Caki2 (cell line): ENCODE results near the gene TMPRSS13. TPM values are rescaled to one million over a fixed set of nuclear protein-coding genes. Genes with fewer than 3 reads are reported as not detected.
"Not testable (repeated sequence)": the region's sequence is repeated elsewhere in the genome, so short reads cannot be mapped to it uniquely, and the experiment has no call there.

Experiments
- DNase-seq: peaks from one replicate; pipeline ENCODE4 v3.0.0-alpha.2; 2015; ENCODE audit warnings: low read depth
- in situ Hi-C: cut with HindIII; loops from 2 replicates; pipeline ENCODE4 v1.10.0; 2016; ENCODE audit warnings: low sequenced_read_pairs, low pct_unique_long_range_greater_than_20kb, mixed read lengths
- total RNA-seq: library from RNA; depleted of rRNA; stranded (reverse); fragments of >200 nt; shearing (Covaris generic); gene quantifications from 2 replicates; pipeline ENCODE4 v1.2.3, GENCODE V29; 2014; ENCODE audit warnings: low replicate concordance

Gene TMPRSS13
- total RNA-seq, 1 experiment from 2014 or later = not detected

DNA sequence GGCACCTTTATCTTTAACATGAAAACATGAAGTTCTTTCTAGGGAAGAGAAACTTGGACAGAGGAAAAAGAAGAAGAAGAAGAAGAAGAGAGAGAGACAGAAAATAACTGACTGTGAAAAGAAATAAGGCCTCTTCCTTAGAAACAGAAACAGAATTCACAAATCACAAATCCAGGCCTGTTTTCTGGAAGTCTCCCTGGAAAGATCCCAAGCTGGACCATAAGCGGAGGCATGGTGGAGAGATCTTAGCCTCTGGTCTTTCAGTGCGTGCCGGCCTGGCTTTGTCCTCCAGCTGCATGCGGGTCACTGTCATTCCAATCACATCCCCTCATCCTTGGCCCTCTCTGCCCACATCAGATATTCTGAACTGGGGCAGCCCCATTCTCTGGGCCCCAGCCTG, 59.6 kb downstream of the TMPRSS13 start:
- in situ Hi-C loops = no loop called here
- DNase-seq = no peak

DNA sequence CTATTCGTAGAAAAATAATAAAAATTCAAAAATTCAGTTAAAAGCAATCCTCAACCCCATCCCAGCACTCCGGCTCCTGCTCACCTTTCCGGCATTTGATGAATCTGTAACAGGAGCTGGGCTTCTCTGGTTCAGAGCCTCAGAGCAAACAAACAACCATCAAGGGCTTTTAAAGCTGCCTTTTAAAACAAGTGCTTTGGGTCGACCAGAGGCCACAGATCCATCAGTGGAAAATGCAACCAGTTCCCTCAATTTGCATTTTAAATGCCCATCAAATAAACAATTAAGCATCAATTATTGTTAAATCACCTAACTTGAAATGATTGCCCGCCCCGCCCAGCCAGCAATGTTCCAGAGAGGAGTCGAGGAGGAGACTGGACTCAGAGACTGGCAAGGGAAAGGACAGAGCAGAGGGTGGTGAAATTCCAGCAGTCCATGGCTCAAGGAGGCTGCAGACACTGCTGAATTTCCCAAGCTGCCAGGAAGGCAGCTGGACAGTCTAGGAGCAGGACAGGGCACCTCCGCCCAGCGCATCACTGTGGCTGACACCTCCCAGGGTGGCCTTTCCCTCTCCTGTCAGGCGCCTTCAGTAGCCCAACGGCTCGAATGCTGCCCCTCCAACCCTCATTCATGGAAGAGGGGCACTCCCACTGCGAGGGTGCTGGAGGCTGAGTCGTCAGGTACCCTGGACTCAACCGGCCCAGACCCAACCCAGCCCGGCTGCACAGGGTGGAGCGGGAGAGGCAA, 60.2 kb downstream of the TMPRSS13 start:
- in situ Hi-C loops = no loop called here
- DNase-seq = no peak

DNA sequence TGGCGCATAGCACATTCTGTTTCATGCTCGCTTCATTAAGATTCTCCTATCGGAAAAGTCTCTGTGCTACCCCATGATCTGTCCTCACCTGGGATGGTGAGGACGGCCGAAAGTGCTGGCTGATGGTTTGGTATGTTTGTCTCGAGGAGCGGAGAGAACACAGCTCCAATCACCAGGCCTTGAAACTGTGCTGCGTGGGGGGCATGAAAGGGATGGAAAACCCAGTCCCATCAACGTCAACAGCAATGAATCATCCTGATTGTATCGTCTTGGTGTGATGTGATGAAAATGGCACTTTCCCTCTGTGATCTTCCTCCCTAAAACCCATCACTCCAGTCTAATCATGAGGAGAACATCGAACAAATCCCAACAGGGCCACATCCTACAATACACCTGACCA, 61.1 kb downstream of the TMPRSS13 start:
- in situ Hi-C loops = no loop called here
- DNase-seq = no peak

DNA sequence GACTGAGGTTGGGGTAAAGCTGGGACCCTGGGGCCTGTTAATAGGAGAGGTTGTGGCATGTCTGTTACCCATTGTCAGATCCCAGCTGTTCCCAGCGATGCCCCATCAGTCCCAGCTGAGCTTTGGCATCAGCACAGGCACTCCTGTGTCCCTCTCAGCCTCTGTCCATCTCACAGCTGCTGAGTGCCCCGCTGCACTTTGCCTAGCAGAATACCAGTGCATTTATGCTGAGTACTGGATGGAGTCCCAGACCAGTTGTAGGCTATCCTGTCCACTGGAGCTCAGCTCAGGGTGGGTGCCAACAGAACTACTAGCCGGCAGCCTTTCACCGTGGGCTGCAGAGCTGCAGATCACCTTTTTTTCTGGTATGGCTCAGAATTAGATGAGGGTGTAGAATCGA, 62.7 kb downstream of the TMPRSS13 start:
- in situ Hi-C loops = no loop called here
- DNase-seq = no peak

DNA sequence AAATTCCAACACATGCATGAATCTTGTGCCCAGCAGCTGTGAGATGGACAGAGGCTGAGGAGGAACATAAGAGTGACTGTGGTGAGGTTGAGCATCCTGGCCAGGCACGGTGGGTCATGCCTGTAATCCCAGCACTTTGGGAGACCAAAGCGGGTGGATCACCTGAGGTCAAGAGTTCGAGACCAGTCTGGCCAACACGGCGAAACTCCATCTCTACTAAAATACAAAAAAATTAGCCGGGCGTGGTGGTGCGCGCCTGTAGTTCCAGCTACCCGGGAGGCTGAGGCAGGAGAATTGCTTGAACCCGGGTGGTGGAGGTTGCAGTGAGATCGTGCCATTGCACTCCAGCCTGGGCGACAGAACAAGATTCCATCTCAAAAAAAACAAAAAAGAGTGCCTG, 63.7 kb downstream of the TMPRSS13 start:
- DNase-seq, in situ Hi-C loops: not testable (repeated sequence)

DNA sequence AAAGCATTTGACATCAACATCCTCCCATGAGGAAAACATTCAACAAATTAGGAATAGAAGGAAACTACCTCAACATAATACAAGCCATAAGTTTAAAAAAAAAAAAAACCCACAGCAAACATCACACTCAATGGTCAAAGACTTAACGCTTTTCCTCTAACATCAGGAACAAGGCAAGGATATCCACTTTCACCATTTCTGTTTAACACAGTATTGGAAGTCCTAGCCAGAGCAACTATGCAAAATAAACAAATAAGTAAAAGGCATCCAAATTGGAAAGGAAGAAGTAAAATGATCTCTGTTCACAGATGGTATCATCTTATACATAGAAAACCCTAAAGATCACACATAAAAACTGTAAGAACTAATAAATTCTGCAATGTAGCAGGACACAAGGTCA, 65.8 kb downstream of the TMPRSS13 start:
- no peak for DNase-seq
- in situ Hi-C loops = no loop called here

DNA sequence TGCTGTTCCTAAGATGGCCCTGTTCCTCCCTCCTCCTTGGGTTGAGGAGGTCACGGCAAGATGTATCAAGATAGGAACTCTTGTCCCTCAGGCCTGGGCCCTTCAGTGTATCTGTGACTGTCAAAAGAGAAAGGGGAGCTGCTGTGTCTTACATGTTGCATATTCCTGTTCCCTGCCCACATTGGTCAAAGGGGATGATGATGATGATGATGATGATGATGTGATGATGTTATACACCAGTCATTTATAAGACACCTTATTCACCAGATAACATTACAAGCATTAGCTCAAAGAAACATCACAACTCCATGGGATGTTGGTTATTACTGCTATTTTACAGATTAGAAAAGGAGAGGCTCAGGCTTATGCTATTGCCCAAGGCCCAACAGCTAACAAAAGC, 66.4 kb downstream of the TMPRSS13 start:
- in situ Hi-C loops = no loop called here
- no peak for DNase-seq

DNA sequence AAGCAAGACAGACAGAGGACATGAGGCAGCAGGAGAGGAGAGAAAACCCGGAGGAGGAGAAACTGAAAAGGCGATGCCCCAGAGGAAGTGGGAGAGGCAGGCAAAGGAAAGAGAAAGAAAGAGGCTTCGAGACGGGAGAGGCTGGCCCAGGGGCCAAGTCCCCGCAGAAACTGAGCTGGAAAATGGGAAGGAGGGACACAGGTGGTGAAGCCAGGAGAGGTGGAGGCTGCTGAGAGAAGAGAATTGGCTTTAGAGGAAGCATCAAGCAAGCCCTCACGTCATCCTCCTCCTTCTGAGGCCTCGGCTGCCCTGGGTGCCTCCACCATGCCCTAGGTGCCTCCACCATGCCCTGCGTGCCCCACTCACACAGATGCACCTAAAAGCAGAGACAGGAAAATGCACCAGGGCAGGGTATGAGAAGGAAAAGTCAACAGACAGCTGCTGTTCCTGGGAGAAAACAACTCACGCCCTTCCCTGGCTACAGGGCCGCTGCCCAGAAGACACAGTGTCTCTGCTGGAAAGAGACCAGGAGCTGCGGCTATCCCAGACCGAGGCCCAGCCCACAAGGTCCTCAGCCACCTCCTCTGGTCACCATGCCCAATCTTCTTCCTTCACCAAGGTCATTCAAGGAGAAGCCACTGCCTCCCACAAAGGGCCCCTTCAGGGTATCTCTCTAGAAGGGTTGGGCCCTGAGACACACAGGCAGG, 67.0 kb downstream of the TMPRSS13 start:
- in situ Hi-C loops = no loop called here
- DNase-seq = no peak

DNA sequence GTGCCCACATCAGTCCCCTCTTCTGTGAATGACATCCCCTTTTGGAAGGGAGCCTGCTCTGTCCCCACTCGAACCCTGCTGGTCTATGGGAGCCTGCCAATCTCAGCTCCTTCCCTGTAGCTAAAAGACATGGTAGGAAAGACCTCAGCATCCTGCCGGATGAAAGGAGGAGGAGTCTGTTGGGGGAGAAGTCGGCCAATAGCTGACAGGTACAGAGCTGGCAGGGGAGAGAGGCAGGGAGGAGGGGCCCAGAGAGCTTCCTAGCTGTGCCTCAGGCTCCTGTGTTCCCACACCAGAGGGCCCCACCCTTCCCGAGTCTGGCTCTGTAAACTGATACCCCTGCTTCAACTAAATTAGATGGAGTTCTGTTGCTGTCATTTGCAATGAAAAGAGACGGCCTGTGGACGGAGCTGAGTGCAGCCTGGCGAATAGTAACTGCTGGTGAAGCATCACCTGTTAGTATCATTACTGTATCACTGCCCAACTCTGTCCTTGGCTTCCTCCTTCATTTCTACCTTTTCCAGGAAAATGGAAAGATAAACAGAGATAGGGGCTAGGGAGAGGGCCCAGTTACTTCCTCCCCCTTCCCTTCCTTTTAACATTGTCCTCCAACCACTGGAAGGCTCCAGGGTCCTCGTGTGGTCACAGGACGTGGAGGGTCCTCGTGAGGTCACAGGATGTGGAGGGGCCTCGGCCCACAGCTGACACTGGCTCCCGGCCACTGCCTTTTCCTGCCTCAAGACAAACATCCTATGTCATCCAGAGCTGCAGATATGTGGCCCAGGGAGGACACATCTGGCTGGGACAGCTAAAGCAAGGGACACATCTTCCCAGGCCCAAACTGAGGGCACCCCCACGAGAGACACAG, 67.8 kb downstream of the TMPRSS13 start:
- DNase-seq = no peak
- in situ Hi-C loops = no loop called here

DNA sequence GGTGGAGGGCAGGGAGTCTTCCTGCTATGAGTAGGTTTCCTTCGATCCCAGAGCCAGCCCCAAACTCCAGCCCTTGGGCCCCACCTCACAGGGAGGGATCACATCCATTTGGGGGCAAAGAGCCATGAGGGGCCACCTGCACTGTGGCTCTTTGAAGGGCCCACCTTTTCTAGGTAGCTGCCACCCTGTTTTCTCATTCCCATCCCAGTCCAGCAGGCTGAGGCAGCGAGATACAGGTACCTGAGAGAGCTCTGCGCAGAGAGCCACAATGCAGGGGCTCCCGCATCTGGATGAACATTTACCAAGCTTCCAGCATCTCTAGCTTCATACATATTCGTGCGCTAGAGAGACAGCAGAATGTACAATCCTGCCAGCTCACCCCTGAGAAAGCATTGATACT, 69.1 kb downstream of the TMPRSS13 start:
- no peak for DNase-seq
- in situ Hi-C loops = no loop called here

DNA sequence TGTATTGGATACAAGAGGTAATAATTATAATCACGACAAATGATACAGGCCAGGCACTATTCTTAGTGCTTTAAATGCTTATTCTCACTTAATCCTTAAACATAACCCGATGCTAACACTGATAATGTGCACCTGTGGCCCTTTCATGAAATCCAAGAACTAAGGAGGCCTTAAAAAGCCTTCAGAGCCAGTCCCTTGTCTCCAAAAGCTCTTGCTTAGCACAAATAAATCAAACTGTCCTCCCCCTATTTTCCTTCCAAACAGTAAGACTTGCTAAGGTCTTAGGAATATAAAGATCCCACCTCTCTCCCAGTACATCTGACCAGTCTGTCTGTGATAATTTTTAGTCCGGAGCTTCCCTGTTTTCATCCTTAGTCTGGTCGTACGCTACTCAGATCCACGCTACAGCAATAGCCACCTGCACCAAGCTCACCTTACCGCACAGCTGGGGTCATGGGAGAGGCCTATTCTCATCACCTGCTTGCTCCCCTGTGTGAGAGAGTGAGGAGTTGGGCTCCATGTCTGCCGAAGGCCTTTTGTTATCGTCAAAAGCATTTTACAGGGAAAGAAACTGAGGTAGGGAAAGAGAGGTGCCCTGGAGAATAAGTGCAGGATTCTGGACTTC, 69.6 kb downstream of the TMPRSS13 start:
- DNase-seq = no peak
- in situ Hi-C loops = no loop called here

DNA sequence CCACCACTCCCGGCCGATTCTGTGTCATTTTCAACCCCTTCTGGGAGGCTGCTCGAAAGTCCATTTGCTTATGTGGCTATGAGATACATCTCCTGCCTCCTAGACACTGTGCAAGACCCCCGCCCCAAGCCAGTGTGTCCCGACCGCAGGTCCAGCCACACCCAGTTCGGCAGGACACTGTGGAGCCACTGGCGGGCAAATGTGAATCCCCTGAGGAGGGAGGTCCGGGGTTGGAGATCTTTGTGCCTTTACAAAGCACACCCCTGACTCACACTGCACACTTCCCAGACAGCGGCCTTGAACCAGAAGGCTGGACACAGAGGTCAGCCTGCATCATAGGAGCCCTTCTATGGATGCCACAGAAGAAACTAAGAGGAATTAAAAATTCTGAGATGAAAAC, 70.1 kb downstream of the TMPRSS13 start:
- no peak for DNase-seq
- in situ Hi-C loops = no loop called here

DNA sequence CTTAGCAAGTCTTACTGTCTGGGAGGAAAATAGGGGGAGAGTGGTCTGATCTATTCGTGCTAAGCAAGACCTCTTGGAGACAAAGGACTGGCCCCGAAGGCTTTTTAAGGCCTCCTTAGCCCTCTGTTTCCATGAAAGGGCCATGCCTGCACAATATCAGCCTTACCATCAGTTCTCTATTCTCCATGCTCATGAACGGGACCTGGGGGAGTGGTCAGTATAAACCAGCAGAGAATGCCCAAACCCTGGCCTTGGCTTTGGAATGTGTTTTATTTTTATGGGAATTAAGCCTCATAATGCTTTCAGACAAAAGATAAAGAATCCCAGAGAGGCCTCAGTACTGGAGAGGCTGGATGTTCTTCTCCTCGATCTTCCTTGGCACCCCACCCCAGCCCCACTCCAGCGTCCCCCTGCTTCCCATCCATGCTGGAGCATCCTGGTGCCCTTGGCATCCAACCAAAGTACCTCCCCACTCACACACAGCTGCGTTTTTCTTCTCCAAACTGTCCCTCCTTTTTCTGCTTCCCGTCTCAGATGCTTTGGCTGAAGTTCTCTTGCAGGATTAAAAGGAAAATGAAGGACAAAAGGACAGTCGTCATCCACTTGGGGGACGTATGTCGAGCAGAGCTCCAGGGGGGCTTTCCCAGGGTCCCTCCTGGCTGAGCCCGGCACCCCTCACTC, 71.3 kb downstream of the TMPRSS13 start:
- DNase-seq = no peak
- in situ Hi-C loops = no loop called here

DNA sequence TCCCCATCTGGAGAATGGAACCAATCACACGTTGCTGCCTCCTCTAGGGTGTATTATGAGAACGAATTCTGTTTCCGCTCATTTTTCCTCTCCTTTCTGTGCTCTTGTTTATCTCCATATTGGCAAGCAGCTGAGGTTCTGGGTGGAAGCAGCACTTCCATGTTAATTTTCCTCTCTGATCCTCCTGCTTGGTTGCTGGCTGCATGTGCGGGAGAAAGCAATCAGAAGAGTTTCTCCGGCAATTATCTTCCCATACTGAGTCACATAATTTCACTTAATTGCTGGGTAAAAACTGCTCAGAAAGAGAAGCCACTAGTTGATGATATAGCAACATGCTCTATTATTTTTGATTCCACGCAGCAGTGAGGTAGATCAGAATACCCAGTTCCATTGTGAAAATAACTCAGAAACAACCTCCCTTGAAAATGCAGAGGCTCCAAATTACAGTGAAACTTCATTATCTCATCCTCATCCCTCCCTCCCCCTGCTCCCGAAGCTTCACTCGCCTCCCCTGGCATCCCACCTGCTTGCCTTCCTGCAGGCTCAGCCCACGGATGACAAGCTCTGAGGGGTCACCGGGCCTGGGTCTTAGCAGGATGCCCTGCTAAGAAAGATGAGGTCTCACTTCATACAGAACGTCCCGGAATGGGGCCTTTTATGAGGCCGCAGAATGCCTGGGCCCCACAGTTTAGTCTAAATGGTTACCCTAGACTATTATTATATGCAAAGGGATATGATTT, 73.1 kb downstream of the TMPRSS13 start:
- no peak for DNase-seq
- in situ Hi-C loops = no loop called here

DNA sequence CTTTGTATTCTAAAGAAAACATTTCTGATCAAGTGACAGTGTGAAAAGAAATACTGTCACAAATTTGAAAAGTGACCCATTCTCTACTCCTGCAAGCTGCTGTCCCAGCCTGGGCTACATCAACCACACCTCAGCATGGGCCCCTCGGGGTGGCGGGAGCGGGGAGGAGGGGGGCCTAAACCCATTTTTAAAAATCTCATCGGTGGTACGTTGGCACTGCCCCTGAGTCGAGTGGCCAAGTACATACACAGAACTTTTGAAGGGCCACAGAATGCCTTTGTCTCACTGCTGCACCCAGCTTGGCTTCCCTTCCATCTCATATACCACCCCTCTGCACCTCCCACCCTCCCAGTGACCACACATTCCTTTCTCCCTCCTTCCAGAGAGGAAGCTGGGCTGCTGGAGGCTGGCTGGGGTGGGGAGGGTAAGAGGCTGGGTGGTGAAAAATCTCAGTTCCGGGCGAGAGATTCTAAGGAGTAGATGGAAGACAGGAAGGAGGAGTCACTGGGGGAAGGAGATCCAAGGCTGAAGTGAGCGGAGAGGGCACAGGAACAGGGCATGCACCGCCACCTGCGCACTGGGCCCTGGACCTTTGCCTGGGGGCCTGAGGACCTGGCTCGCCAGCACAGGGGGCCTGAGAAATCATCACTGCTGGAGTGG, 73.9 kb downstream of the TMPRSS13 start:
- in situ Hi-C loops = no loop called here
- no peak for DNase-seq

DNA sequence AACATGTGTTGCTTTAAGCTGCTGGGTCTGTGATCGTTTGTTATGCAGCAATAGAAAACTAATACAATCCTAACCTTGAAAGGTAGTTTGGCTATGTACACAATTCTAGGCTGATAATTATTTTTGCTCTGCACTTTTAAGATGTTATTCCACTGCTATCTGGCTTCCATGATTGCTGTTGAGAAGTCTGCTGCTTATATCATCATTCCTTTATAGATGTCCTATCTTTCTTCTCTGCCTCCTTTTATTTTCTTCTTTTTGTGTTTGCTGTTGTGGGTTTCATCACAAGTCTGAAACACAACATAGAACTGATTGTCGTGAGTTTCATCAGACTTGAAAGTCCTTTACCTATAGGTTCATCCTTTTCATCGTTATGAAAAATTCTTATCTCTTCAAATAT, 76.9 kb downstream of the TMPRSS13 start:
- DNase-seq = no peak
- in situ Hi-C loops = no loop called here

DNA sequence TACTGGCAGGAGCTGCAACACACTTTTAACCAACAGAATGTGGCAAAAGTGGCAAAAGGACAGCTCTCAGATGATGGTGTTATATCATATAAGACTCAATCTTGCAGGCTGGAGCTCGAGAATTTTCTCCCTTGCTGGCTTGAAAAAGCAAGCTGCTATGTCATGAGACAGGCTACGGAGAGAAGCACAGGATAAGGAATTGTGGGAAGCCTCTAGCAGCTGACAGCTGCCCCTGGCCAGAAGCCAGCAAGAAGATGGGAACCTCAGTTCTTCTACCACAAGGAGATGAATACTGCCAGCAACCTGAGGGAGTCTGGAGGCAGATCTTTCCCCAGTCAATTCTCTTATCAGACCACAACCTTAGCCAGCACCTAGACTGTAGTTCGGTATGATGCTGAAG, 77.3 kb downstream of the TMPRSS13 start:
- in situ Hi-C loops = no loop called here
- DNase-seq = no peak
